K562 (cell line): ENCODE data around the gene GGACT. TPM values are rescaled to one million over a fixed set of nuclear protein-coding genes. Genes with fewer than 3 reads are reported as not detected.

Source experiments
- BRD4 ChIP-seq: fragments of 200-600 bp; sonication (generic); IDR thresholded peaks from 2 replicates; pipeline ENCODE4 v1.6.1; 2017; ENCODE audit warnings: inconsistent platforms
- CBX1 ChIP-seq: sonication (generic); IDR thresholded peaks from 2 replicates; pipeline ENCODE4 v1.6.1; 2016; ENCODE audit warnings: antibody characterized with exemption, low read depth, mild to moderate bottlenecking
- DMBX1 ChIP-seq: fragments of 250-450 bp; sonication (Bioruptor Pico); IDR thresholded peaks from 2 replicates; pipeline ENCODE4 v1.8.0; 2022; ENCODE audit warnings: inconsistent platforms, mild to moderate bottlenecking, moderate library complexity, borderline replicate concordance
- KAT7 ChIP-seq: sonication (generic); formaldehyde crosslinking; IDR thresholded peaks from 2 replicates; pipeline ENCODE4 v1.8.0; 2022; ENCODE audit warnings: missing genetic modification reagents, mild to moderate bottlenecking, borderline replicate concordance
- RAD21 ChIP-seq, 2 experiments: fragments of 250-450 bp in 1 of 2; fragments of 450-650 bp in 1 of 2; sonication (Bioruptor Pico) in 1 of 2; formaldehyde crosslinking in 1 of 2; IDR thresholded peaks in 1 of 2; conservative IDR thresholded peaks in 1 of 2; 2 replicates each; pipeline versions ENCODE4 v1.4.0 to v1.8.0; 2020 to 2022; ENCODE audit warnings: mild to moderate bottlenecking in 2 of 2, moderate library complexity in 1 of 2
- SMARCB1 ChIP-seq: IDR thresholded peaks from 2 replicates; pipeline ENCODE4 v1.6.1; 2011; ENCODE audit warnings: improper control_type of control experiment, low read depth; ENCODE audit not compliant: insufficient read length
- SPI1 ChIP-seq: IDR thresholded peaks from 2 replicates; pipeline ENCODE4 v1.6.1; 2011; ENCODE audit warnings: low read depth, low read length, control low read depth, borderline replicate concordance
- STAG1 ChIP-seq: sonication (generic); formaldehyde crosslinking; IDR thresholded peaks from 2 replicates; pipeline ENCODE4 v1.5.0; 2020; ENCODE audit warnings: missing genetic modification reagents, borderline replicate concordance
- TAF1 ChIP-seq: IDR thresholded peaks from 2 replicates; pipeline ENCODE4 v1.6.1; 2011; ENCODE audit warnings: mild to moderate bottlenecking, low read length, moderate library complexity; ENCODE audit not compliant: insufficient read depth, control insufficient read depth, severe bottlenecking; ENCODE audit errors: extremely low read depth
- polyA plus RNA-seq, 8 experiments: library from polyadenylated mRNA; depleted of rRNA in 4 of 8; stranded (reverse) in 5 of 8; unstranded in 3 of 8; fragments of >200 nt; fragmentation: Nextera tagmentation in 2 of 8; fragmentation: Illumina TruSeq in 1 of 8; extraction: Ambion mirVana in 2 of 8; extraction: Trizol in 1 of 8; gene quantifications; 2 replicates each; pipeline versions ENCODE4 v1.2.1 to v1.2.3, GENCODE V29; 2011 to 2014; ENCODE audit warnings: inconsistent platforms in 1 of 8, missing spikeins in 1 of 8
- total RNA-seq, 7 experiments: library from RNA; depleted of rRNA in 6 of 7; stranded (reverse); fragments of >200 nt in 6 of 7; fragmentation: Illumina TruSeq in 2 of 7; extraction: Trizol in 2 of 7; gene quantifications; 2 replicates each; pipeline versions ENCODE4 v1.2.1 to v1.2.3, GENCODE V29; 2011 to 2021; ENCODE audit warnings: low replicate concordance in 1 of 7
- TF ChIP-seq, protein P1 (sequence below): fragments of 150-350 bp; IDR thresholded peaks from 2 replicates; pipeline ENCODE4 v1.6.1; 2014; ENCODE audit warnings: low read depth, mild to moderate bottlenecking, low read length, borderline replicate concordance
- TF ChIP-seq, protein P2 (sequence below): IDR thresholded peaks from 2 replicates; pipeline ENCODE4 v1.6.1; 2016; ENCODE audit warnings: missing genetic modification characterization, missing compliant biosample characterization
- TF ChIP-seq, protein P3 (sequence below), 2 experiments: fragments of 450-650 bp; conservative IDR thresholded peaks; 2 replicates each; pipeline ENCODE4 v1.6.1; 2017; ENCODE audit warnings: mild to moderate bottlenecking in 2 of 2, moderate library complexity in 2 of 2
- TF ChIP-seq, protein P4 (sequence below), 2 experiments: fragments of 200-800 bp in 1 of 2; sonication (Bioruptor generic) in 1 of 2; sonication (generic) in 1 of 2; formaldehyde crosslinking in 1 of 2; IDR thresholded peaks in 1 of 2; conservative IDR thresholded peaks in 1 of 2; 2 replicates each; pipeline versions ENCODE4 v1.5.0 to v1.6.1; 2016 to 2020; ENCODE audit warnings: missing compliant biosample characterization in 1 of 2, missing genetic modification characterization in 1 of 2, missing genetic modification reagents in 1 of 2
- TF ChIP-seq, protein P5 (sequence below): fragments of 450-650 bp; formaldehyde crosslinking; IDR thresholded peaks from 2 replicates; pipeline ENCODE4 v1.4.0; 2020; ENCODE audit warnings: mild to moderate bottlenecking, mixed read lengths

Gene GGACT
- total and polyA plus RNA-seq, 9 of the 15 experiments (the other 6 are each of a cell fraction or from before 2014, with no cell fraction given): 0.20 to 3.2 (median 1.7) TPM

DNA sequence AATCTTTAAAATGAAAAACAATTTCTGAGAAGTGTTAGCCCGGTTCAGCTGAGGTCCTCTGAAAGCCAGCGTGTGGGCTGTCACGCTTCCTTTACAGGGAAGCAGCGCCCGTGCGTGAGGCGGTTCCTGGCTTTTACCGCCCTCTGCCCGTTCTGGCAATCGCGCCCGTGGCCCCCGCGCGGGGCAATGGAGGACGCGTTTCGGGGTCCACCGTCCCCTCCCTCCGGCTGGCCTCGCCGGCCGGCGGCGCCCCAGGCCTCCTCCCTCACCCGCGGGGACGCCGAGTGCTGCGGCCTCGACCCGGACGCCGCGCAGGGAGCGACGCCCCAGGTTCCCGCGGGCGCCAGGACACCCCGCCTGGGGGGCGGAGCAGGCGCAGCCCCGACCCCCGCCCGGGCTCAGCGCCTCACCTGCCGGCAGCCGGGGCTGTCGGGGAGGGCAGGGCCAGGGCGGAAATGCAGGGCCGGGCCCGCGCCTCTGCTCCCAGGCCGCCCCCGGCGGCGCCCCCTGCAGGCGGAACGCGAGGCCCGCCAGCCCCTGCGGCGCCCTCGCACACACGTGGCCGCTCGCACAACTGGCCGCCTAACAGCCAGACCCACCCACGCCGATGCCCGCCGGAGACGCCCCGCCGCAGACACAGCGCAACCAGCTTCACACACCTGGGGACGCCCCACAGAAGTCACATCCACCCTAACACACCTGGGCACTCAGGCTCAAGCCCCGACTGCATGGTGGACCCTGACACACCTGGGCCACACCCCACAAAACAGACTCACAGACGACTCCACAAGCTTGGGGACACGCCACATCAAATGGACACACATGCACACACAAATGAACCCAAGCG lies at the start of gene GGACT (continued):
- TF ChIP-seq CBX1: peak; percentile 73; the same call in 1 of the 2 replicates
- peak; percentile 30 for TF ChIP-seq TAF1
- TF ChIP-seq, protein P1, sequence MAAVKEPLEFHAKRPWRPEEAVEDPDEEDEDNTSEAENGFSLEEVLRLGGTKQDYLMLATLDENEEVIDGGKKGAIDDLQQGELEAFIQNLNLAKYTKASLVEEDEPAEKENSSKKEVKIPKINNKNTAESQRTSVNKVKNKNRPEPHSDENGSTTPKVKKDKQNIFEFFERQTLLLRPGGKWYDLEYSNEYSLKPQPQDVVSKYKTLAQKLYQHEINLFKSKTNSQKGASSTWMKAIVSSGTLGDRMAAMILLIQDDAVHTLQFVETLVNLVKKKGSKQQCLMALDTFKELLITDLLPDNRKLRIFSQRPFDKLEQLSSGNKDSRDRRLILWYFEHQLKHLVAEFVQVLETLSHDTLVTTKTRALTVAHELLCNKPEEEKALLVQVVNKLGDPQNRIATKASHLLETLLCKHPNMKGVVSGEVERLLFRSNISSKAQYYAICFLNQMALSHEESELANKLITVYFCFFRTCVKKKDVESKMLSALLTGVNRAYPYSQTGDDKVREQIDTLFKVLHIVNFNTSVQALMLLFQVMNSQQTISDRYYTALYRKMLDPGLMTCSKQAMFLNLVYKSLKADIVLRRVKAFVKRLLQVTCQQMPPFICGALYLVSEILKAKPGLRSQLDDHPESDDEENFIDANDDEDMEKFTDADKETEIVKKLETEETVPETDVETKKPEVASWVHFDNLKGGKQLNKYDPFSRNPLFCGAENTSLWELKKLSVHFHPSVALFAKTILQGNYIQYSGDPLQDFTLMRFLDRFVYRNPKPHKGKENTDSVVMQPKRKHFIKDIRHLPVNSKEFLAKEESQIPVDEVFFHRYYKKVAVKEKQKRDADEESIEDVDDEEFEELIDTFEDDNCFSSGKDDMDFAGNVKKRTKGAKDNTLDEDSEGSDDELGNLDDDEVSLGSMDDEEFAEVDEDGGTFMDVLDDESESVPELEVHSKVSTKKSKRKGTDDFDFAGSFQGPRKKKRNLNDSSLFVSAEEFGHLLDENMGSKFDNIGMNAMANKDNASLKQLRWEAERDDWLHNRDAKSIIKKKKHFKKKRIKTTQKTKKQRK: no peak
- TF ChIP-seq BRD4: no peak
- no peak for TF ChIP-seq SPI1
- TF ChIP-seq, protein P2, sequence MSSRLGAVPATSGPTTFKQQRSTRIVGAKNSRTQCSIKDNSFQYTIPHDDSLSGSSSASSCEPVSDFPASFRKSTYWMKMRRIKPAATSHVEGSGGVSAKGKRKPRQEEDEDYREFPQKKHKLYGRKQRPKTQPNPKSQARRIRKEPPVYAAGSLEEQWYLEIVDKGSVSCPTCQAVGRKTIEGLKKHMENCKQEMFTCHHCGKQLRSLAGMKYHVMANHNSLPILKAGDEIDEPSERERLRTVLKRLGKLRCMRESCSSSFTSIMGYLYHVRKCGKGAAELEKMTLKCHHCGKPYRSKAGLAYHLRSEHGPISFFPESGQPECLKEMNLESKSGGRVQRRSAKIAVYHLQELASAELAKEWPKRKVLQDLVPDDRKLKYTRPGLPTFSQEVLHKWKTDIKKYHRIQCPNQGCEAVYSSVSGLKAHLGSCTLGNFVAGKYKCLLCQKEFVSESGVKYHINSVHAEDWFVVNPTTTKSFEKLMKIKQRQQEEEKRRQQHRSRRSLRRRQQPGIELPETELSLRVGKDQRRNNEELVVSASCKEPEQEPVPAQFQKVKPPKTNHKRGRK (tag): no peak
- TF ChIP-seq, protein P3, sequence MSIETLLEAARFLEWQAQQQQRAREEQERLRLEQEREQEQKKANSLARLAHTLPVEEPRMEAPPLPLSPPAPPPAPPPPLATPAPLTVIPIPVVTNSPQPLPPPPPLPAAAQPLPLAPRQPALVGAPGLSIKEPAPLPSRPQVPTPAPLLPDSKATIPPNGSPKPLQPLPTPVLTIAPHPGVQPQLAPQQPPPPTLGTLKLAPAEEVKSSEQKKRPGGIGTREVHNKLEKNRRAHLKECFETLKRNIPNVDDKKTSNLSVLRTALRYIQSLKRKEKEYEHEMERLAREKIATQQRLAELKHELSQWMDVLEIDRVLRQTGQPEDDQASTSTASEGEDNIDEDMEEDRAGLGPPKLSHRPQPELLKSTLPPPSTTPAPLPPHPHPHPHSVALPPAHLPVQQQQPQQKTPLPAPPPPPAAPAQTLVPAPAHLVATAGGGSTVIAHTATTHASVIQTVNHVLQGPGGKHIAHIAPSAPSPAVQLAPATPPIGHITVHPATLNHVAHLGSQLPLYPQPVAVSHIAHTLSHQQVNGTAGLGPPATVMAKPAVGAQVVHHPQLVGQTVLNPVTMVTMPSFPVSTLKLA (conservative IDR thresholded peaks at IDR 0.05): peak; percentile 42 to 68; a peak in 3 of 4 replicates
- TF ChIP-seq RAD21 (CRISPR knock-in tag; conservative IDR thresholded peaks at IDR 0.05 in 1 of 2, IDR thresholded peaks at IDR 0.05 in 1 of 2): peak in 1 of 2 experiments; percentile 29; a peak in 2 of 4 replicates
- TF ChIP-seq, protein P4, sequence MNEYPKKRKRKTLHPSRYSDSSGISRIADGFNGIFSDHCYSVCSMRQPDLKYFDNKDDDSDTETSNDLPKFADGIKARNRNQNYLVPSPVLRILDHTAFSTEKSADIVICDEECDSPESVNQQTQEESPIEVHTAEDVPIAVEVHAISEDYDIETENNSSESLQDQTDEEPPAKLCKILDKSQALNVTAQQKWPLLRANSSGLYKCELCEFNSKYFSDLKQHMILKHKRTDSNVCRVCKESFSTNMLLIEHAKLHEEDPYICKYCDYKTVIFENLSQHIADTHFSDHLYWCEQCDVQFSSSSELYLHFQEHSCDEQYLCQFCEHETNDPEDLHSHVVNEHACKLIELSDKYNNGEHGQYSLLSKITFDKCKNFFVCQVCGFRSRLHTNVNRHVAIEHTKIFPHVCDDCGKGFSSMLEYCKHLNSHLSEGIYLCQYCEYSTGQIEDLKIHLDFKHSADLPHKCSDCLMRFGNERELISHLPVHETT (CRISPR knock-in tag; conservative IDR thresholded peaks at IDR 0.05 in 1 of 2, IDR thresholded peaks at IDR 0.05 in 1 of 2): no peak; a peak in 1 of 4 replicates
- TF ChIP-seq SMARCB1: no peak
- peak; percentile 44; the same call in 1 of the 2 replicates for TF ChIP-seq STAG1
- peak; percentile 66; the same call in 1 of the 2 replicates for TF ChIP-seq KAT7 (CRISPR knock-in tag)
- TF ChIP-seq DMBX1 (CRISPR knock-in tag): peak; percentile 85
- TF ChIP-seq, protein P5, sequence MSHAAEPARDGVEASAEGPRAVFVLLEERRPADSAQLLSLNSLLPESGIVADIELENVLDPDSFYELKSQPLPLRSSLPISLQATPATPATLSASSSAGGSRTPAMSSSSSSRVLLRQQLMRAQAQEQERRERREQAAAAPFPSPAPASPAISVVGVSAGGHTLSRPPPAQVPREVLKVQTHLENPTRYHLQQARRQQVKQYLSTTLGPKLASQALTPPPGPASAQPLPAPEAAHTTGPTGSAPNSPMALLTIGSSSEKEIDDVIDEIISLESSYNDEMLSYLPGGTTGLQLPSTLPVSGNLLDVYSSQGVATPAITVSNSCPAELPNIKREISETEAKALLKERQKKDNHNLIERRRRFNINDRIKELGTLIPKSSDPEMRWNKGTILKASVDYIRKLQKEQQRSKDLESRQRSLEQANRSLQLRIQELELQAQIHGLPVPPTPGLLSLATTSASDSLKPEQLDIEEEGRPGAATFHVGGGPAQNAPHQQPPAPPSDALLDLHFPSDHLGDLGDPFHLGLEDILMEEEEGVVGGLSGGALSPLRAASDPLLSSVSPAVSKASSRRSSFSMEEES (CRISPR knock-in tag): no peak
